HL-60/S4 (cell line): ENCODE data around the gene CCDC33.

Experiments
- in situ Hi-C: fragments of 300-500 bp; cut with MboI; formaldehyde crosslinking; loops from 2 replicates; pipeline ENCODE4 v1.14.3; 2022; ENCODE audit warnings: low sequenced_read_pairs

Gene CCDC33

DNA sequence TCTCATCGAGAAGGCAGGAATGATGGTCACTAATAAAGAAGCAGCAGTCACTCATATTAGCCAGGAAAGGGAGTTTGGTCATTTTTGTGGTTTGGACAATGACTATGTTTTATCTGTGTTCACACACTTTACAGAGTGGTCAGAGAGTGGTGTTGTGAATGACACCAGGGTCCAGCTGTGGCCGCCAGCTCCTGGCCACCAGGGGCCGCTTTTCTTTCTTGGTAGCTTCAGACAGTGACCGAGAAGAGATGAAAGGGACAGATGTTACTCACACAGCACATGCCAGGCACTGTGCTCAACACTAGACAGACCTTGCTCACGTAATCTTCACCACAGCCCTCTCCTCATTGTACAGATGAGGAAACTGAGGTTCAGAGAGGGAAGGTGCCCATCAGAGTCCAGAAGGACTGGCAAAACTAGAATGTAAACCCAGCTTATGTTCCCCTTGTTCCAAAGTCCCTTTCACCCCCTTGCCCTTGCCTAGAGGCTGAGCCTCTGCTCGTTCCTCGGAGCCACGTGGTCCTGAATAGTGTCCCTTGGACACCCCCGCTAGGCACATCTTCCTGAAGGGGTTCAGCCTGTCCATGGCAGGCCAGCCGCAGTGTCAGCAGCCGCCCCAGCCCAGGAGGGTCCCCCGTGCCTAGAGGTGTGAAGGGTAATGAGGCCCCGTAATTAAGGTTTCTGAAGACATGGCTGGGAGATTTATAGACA is 75.8 kb downstream of the CCDC33 start:
- in situ Hi-C loops, result loop anchor here (25.0 kb wide), 1 partner anchor 175 kb away; the partner anchor contains the start of gene ISLR2

- in situ Hi-C loops, result loop anchor here (25.0 kb wide), 1 partner anchor 175 kb away; the partner anchor contains the start of gene ISLR2
Measured at GRCh38 chr15:74312445-74313007, 76.4 kb downstream of the CCDC33 start.

GRCh38 chr15:74313889-74314288 is 77.8 kb downstream of the CCDC33 start:
- in situ Hi-C loops, result loop anchor here (25.0 kb wide), 1 partner anchor 177 kb away; the partner anchor contains the start of gene ISLR2

- in situ Hi-C loops, result loop anchor here (25.0 kb wide), 1 partner anchor 178 kb away; the partner anchor contains the start of gene ISLR2
Measured at GRCh38 chr15:74314795-74315438, 78.8 kb downstream of the CCDC33 start.

DNA sequence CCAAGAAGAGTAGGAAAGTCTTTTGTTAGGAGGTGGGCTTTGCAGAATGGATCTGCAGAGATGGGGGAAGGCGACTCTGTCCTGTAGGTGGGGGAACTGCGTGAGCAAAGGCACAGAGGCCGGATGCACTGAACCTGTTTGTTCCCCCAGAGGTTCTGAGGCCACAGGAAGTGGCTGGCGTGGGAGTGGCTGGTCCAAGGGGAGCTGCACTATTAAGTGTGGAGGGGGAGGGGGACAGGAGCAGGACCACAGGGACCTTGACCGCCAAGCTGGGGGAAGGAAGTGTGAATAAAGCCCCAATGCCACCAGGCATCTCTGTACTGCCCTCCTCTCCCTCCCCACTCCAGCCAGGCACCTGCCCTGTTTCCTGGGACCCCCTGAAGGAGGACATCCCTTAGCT is 79.5 kb downstream of the CCDC33 start:
- in situ Hi-C loops, result loop anchor here (25.0 kb wide), 1 partner anchor 178 kb away; the partner anchor contains the start of gene ISLR2

DNA sequence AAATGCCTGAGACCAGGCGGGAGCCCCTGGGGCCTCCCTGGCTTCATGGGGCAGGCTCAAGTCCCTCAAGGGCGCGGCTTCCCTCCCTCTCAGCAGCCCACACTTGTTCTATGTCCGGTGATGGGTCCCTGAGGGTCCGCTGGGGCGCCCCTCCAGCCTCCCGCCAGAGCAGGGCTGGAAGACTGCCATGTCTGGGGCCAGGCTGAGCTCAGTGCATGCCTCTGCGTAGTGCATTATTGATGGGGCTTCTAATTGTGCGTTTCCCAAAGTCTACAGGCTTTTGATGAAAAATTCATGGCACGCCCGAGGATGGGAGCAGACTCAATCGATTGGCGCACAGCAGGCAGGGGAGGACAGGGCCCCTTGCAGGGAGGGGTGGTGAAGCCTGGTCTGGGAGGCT is 80.0 kb downstream of the CCDC33 start:
- in situ Hi-C loops, result loop anchor here (25.0 kb wide), 1 partner anchor 179 kb away; the partner anchor contains the start of gene ISLR2

DNA sequence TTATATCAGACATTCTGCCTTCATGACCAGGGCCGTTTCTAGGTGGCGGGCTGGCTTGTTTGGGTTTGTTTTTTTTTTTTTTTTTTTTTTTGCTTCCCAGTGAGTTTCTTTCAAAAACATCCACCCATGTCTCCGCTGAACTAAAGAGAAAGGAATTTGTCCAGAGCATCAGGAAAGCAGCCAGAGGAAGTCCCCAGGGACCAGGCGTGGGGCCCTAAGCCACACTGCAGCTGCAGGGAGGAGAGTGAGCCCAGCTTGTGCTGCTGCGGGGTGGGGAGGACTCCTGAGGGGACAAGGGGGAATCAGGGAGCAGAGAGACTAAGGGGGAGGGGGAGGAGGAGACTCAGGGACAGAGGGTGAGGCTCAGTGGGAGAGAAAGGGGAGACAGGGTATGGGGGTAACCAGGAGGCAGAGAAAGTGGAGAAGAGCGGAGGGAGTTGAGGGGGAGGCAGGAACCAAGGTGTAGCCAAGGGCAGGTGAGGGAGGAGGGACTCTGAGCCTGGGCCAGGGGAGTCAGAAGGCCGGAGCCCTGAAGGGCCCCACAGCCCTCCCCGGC is 81.8 kb downstream of the CCDC33 start:
- in situ Hi-C loops, result loop anchor here (25.0 kb wide), 1 partner anchor 181 kb away; the partner anchor contains the start of gene ISLR2

DNA sequence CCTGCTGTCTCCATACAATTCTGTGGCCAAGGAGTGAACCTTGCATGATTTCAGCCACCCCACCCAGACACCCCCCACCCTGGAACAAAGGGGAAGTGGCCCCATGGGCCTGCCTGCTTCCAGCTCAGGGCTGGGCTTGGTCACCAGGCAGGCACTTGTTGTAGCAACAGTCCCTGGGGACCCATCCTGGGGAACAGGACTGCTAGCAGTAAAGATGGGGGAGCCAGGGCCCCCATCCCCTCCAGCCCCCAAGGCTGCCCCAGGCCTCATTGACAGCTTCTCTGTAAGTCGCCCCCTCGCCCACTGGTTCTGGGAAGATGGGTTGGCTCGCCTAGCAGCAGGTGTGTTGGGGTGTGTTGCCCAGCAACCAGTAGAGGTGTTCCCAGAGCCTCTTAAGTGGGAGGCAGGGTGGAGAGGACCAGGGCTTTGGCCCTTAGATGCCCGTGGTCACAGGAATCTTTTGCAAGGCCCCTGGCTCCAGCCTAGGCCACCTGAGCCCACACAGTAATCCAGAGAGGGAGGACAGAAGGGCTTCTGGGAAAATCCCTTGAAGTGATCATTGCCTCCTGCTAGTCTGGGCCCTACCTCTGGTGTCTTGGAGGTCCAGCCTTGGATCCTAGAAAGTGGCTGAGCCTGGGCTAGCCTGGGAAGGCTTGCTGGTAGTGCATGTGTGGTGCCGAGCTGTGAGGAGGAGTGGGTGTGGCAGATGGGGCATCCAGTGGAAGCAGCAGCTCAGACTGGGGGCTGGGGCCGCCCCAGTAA is 82.4 kb downstream of the CCDC33 start:
- in situ Hi-C loops, result loop anchor here (25.0 kb wide), 1 partner anchor 181 kb away; the partner anchor contains the start of gene ISLR2

DNA sequence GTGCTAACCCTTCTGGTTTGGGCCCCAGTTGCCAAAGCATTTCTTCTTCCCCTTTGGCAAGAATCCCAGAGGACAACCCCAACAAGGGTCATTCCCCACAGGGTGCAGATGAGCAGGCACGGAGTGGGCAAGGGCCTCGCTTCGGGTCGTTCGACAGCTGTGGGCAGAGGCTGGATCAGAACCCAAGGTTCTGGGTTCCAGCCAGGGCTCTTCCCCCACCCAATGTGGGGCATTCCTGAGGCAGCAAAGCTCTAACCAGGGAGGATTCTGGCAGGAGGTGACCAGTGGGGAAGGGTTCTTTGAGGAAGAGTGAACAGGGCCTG is 83.0 kb downstream of the CCDC33 start:
- in situ Hi-C loops, result loop anchor here (25.0 kb wide), 1 partner anchor 182 kb away; the partner anchor contains the start of gene ISLR2

DNA sequence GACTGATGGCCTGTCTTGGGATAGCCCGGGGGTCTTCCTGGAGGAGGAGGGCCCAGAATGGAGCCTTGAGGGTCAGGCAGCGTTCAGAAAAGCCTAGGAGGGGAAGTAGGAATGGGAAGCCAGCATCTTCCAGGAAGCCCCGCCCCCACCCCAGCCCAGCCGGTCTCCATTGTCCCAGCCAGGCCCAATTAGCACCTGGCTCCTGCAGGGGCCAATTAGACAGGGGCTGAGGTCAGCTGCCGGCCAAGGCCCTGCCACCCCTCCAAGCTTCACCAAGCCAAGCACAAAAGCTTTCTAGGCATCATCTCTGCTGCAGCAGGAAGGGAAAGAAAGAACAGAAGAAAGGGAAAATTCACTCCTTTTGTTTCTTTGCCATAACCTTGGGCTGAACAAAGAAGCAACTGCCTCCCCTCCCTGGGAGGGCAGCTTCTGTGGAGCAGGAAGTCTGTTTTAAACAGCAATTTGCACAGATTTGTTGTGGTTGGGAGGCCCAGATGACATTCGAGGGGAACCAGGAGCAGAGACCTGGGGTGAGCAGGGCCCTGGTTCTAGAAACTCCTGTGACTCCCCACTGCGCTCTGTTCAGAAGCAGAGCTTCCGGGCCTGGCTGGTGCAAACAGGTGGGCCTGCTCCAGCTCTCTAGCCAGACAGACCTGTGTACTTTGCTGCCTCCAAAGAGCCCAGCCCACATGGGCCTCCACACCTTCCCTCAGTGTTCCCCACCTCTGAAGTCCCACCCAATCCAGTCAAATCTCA is 83.6 kb downstream of the CCDC33 start:
- in situ Hi-C loops, result loop anchor here (10.0 to 25.0 kb wide), 2 partner anchors 182 to 365 kb away; partner anchors contain the start of gene ISLR2

DNA sequence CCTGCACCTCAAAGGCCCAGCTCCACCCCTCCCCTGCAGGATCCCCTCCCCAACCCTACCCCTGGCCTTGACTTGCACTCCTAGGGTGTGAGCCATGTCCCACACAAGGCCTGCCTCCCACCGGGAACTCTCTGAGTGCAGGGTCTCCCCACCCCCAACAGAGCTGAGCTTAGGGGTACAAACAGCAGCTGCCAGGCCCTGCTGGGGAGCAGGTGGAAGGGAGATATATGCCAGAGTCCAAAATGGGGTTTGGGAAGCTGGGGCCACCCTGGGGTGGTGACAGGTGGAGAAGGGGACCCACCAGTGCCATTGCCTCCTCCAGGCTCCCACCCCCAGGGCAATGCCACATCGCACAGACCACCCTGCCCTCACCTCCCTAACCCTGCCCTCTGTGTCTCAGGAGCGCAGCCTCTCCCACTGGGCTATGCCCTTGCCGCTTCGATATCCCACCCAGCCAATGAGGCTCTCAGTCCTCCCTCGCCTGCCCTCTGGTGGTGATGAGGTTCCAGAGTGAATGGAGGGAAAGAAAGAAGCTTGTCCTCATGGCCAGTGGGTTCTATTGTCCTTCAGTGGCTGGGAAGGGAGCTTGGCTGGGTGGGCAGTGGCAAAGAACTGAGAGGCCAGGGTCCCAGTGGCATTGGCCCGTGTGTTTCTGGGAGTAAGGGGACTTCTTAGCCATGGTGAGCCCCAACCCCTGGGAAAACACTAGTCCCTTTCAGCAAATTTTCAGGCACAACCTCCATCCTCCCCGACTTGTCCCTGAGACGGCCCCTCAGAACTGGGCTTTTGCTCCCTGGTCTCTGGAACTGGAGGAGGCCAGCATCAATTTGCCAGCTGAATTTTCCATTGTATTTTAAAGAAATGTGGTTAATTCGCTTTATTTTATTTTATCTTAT is 84.5 kb downstream of the CCDC33 start:
- in situ Hi-C loops, result loop anchor here (10.0 to 25.0 kb wide), 2 partner anchors 183 to 366 kb away; partner anchors contain the start of gene ISLR2

DNA sequence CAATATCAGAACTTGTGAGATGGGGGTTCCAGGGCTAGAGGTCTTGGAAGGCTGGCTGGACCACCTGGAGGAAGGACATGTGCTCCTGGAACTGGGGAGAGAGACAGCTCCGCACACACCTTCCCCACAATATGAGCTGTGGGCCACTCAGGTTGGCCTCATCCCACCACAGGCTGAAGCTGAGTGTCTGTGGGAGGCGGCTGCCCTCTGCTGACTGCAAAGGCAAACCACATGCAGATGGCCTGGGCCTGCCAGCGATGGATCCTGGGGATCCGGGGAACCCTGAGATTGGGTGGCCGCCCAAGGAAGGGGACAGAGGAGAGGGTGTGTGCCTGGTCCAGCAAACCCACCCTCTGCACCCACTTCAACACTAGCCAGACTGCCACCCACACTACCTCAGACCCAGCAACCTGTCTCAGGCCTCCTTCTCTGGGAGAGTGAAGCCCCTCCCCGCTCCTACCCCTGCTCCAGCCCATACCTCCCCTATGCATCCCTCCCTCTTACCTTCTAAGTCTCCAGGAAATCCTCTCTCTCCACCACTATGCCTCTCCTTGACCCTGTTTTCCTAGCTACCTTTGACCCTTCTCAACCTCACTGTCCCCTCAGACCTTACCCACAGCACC is 86.5 kb downstream of the CCDC33 start:
- in situ Hi-C loops, result loop anchor here (10.0 to 25.0 kb wide), 2 partner anchors 185 to 368 kb away; partner anchors contain the start of gene ISLR2

GRCh38 chr15:74324714-74325113 is 88.6 kb downstream of the CCDC33 start:
- in situ Hi-C loops, result loop anchor here (10.0 to 25.0 kb wide), 2 partner anchors 187 to 370 kb away; partner anchors contain the start of gene ISLR2

DNA sequence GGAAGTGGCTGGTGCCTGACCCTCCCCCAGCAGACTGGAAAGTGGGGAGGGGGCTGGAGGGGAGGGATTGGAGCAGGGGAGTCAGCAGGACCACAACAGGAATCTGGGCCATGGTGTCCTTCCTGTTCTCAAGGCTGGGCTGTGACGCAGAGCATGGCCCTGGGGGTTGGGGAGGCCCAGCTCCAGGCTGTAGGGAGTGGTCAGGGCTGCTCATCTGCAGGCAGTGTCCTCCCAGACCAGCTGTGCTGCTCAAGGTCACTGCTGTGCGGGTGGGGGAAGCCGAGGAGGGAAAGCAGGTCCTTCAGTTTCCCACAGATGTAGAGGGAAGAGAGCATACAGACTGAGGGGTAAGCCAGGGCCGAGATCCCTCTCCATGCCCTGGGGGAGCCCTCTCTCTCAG is 90.6 kb downstream of the CCDC33 start:
- in situ Hi-C loops, result loop anchor here (10.0 kb wide), 1 partner anchor 372 kb away; no protein-coding TSS in a partner anchor

GRCh38 chr15:74327756-74328155 is 91.6 kb downstream of the CCDC33 start:
- in situ Hi-C loops, result loop anchor here (10.0 kb wide), 1 partner anchor 373 kb away; no protein-coding TSS in a partner anchor

DNA sequence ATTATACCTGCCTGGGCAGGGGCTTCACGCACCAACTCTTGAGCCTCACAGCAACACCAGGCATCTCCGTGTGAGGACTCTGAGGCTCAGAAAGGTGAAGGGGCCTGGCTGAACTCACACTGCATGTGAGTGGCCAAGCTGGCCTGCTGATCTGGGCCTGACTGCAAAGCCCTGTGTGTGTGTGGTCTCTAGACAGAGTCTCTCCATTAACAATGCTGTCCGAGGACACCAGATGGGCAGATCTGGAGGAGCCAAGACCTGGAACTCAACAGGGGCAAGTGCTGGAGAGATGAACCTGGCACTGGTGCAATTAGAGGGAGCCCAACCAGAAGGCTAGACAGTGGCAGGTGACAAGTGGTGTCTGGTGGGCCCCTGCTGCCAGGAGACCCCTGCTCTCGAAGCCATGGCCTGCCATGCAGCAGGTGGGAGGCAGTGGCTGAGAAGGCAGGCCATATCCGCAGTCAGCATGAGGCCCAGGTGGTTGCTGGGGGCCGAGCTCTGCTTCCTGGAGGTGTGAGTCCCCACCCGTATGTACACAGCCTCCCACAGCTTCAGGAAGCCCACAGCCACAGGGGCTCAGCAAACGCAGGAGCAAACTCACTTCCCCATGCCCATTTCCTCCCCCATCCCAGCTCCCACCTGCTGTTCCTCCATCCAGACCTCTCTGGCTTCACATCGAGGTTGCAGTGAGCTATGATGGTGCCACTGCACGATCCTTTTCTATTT is 92.4 kb downstream of the CCDC33 start:
- in situ Hi-C loops, result loop anchor here (10.0 kb wide), 1 partner anchor 374 kb away; no protein-coding TSS in a partner anchor

DNA sequence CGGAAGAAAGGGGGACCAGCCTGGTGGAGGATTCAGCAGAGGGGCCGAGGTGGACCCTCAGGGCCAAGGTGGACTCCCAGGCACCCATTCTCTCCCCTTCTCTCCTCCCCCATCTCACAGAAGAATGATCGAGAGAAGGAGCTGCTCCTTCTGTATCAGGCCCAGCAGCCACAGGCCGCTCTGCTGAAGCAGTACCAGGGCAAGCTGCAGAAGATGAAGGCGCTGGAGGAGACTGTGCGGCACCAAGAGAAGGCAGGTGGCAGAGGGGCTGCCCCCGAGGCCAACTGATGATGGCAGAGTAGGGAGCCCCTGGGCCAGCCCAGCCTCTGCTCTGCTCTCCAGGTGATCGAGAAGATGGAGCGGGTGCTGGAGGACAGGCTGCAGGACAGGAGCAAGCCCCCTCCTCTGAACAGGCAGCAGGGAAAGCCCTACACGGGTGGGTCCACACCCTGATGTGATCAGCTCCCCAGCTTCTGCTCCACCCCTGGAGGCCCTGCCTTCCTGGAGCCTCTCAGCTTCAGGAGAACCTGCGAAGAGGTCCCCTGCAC is 94.8 kb downstream of the CCDC33 start:
- in situ Hi-C loops, result no loop called here
